ENCODE measurements around the gene EEF2KMT.

GRCh38 chr16:5059386-5060072 lies 38.1 kb downstream of the EEF2KMT start:
- TF ChIP-seq CTCF (conservative IDR thresholded peaks at IDR 0.05; ENCODE audit: low read length) (no peak), EZH2phosphoT487 (IDR thresholded peaks at IDR 0.05; ENCODE audit: borderline replicate concordance, low read depth, low read length) (no peak)
